GM19467 (cell line): ENCODE data around the gene BCL11B.

Source experiments
- ATAC-seq: cut with Tn5 transposase; IDR thresholded peaks from one replicate; pipeline ENCODE4 v1.9.1; 2021; ENCODE audit warnings: mild to moderate bottlenecking, moderate library complexity; ENCODE audit not compliant: unreplicated experiment

BCL11B gene

GRCh38 chr14:99123208-99123870 lies 148.7 kb downstream of the BCL11B start:
- no peak for ATAC-seq

- no peak for ATAC-seq
Observed at GRCh38 chr14:99122521-99123125, 149.4 kb downstream of the BCL11B start.

- no peak for ATAC-seq
Observed at GRCh38 chr14:99121319-99121875, 150.6 kb downstream of the BCL11B start.

GRCh38 chr14:99120526-99121318 lies 151.3 kb downstream of the BCL11B start:
- ATAC-seq: no peak

GRCh38 chr14:99119554-99120525 lies 152.2 kb downstream of the BCL11B start:
- ATAC-seq: no peak
